ENCODE measurements around the gene DNAH3.

The DNAH3 gene

GRCh38 chr16:21088646-21089538 is 61.8 kb downstream of the DNAH3 start:
- no peaks in the 10 kb centered on the region for H3K79me2 ChIP-seq (ENCODE audit: control insufficient read depth, insufficient read depth, low read length, unreplicated experiment)
- no peak overlapping the region for H3K27ac ChIP-seq (ENCODE audit: low read depth, low read length)
- H3K36me3 ChIP-seq (ENCODE audit: insufficient read depth, low read length): no peaks in the 10 kb centered on the region
- H2AFZ ChIP-seq (ENCODE audit: low read length, unreplicated experiment): no peak overlapping the region
- no peak overlapping the region for H3K4me3 ChIP-seq (ENCODE audit: low read depth, low read length)
- no peaks in the 10 kb centered on the region for H3K4me1 ChIP-seq (ENCODE audit: control insufficient read depth, insufficient read depth, low read length, unreplicated experiment)
- peaks cover under 1% of the 10 kb centered on the region; the same call in 1 of the 2 replicates for H3K27me3 ChIP-seq (ENCODE audit: insufficient read depth, low read length)

- no peaks in the 10 kb centered on the region for H3K4me1 ChIP-seq (ENCODE audit: control insufficient read depth, insufficient read depth, low read length, unreplicated experiment)
- no peak overlapping the region for H2AFZ ChIP-seq (ENCODE audit: low read length, unreplicated experiment)
- H3K27me3 ChIP-seq (ENCODE audit: insufficient read depth, low read length): no peaks in the 10 kb centered on the region
- no peak overlapping the region for H3K27ac ChIP-seq (ENCODE audit: low read depth, low read length)
- H3K36me3 ChIP-seq (ENCODE audit: insufficient read depth, low read length): no peaks in the 10 kb centered on the region
- H3K79me2 ChIP-seq (ENCODE audit: control insufficient read depth, insufficient read depth, low read length, unreplicated experiment): no peaks in the 10 kb centered on the region
- no peak overlapping the region for H3K4me3 ChIP-seq (ENCODE audit: low read depth, low read length)
Measured at GRCh38 chr16:21088143-21088542, 62.5 kb downstream of the DNAH3 start.

- Histone ChIP-seq H3K4me1 (ENCODE audit: control insufficient read depth, insufficient read depth, low read length, unreplicated experiment) (no peaks in the 10 kb centered on the region), H3K27ac (ENCODE audit: low read depth, low read length) (no peak overlapping the region), H3K79me2 (ENCODE audit: control insufficient read depth, insufficient read depth, low read length, unreplicated experiment) (no peaks in the 10 kb centered on the region), H2AFZ (ENCODE audit: low read length, unreplicated experiment) (no peak overlapping the region), H3K4me3 (ENCODE audit: low read depth, low read length) (no peak overlapping the region), H3K36me3 (ENCODE audit: insufficient read depth, low read length) (no peaks in the 10 kb centered on the region), H3K27me3 (ENCODE audit: insufficient read depth, low read length) (no peaks in the 10 kb centered on the region)
Measured at GRCh38 chr16:21084631-21085225, 65.9 kb downstream of the DNAH3 start.

GRCh38 chr16:21083729-21084268 is 66.8 kb downstream of the DNAH3 start:
- no peaks in the 10 kb centered on the region for H3K4me1 ChIP-seq (ENCODE audit: control insufficient read depth, insufficient read depth, low read length, unreplicated experiment)
- H3K79me2 ChIP-seq (ENCODE audit: control insufficient read depth, insufficient read depth, low read length, unreplicated experiment): no peaks in the 10 kb centered on the region
- no peak overlapping the region for H2AFZ ChIP-seq (ENCODE audit: low read length, unreplicated experiment)
- H3K27me3 ChIP-seq (ENCODE audit: insufficient read depth, low read length): no peaks in the 10 kb centered on the region
- H3K4me3 ChIP-seq (ENCODE audit: low read depth, low read length): no peak overlapping the region
- H3K27ac ChIP-seq (ENCODE audit: low read depth, low read length): no peak overlapping the region
- no peaks in the 10 kb centered on the region for H3K36me3 ChIP-seq (ENCODE audit: insufficient read depth, low read length)

- H3K27me3 ChIP-seq (ENCODE audit: insufficient read depth, low read length): no peaks in the 10 kb centered on the region
- no peaks in the 10 kb centered on the region for H3K4me1 ChIP-seq (ENCODE audit: control insufficient read depth, insufficient read depth, low read length, unreplicated experiment)
- no peak overlapping the region for H3K4me3 ChIP-seq (ENCODE audit: low read depth, low read length)
- H3K36me3 ChIP-seq (ENCODE audit: insufficient read depth, low read length): no peaks in the 10 kb centered on the region
- H2AFZ ChIP-seq (ENCODE audit: low read length, unreplicated experiment): no peak overlapping the region
- H3K79me2 ChIP-seq (ENCODE audit: control insufficient read depth, insufficient read depth, low read length, unreplicated experiment): no peaks in the 10 kb centered on the region
- H3K27ac ChIP-seq (ENCODE audit: low read depth, low read length): no peak overlapping the region
Measured at GRCh38 chr16:21081329-21081728, 69.3 kb downstream of the DNAH3 start.

GRCh38 chr16:21078563-21078962 is 72.1 kb downstream of the DNAH3 start:
- Histone ChIP-seq H3K4me3 (ENCODE audit: low read depth, low read length) (no peak overlapping the region), H3K36me3 (ENCODE audit: insufficient read depth, low read length) (no peaks in the 10 kb centered on the region), H3K27me3 (ENCODE audit: insufficient read depth, low read length) (no peaks in the 10 kb centered on the region), H3K79me2 (ENCODE audit: control insufficient read depth, insufficient read depth, low read length, unreplicated experiment) (no peaks in the 10 kb centered on the region), H2AFZ (ENCODE audit: low read length, unreplicated experiment) (no peak overlapping the region), H3K27ac (ENCODE audit: low read depth, low read length) (no peak overlapping the region), H3K4me1 (ENCODE audit: control insufficient read depth, insufficient read depth, low read length, unreplicated experiment) (no peaks in the 10 kb centered on the region)

GRCh38 chr16:21076186-21076883 is 74.3 kb downstream of the DNAH3 start:
- no peaks in the 10 kb centered on the region for H3K27me3 ChIP-seq (ENCODE audit: insufficient read depth, low read length)
- no peak overlapping the region for H3K4me3 ChIP-seq (ENCODE audit: low read depth, low read length)
- H3K36me3 ChIP-seq (ENCODE audit: insufficient read depth, low read length): no peaks in the 10 kb centered on the region
- no peaks in the 10 kb centered on the region for H3K4me1 ChIP-seq (ENCODE audit: control insufficient read depth, insufficient read depth, low read length, unreplicated experiment)
- no peak overlapping the region for H2AFZ ChIP-seq (ENCODE audit: low read length, unreplicated experiment)
- H3K27ac ChIP-seq (ENCODE audit: low read depth, low read length): no peak overlapping the region
- no peaks in the 10 kb centered on the region for H3K79me2 ChIP-seq (ENCODE audit: control insufficient read depth, insufficient read depth, low read length, unreplicated experiment)

- no peaks in the 10 kb centered on the region for H3K4me1 ChIP-seq (ENCODE audit: control insufficient read depth, insufficient read depth, low read length, unreplicated experiment)
- no peak overlapping the region for H3K27ac ChIP-seq (ENCODE audit: low read depth, low read length)
- no peak overlapping the region for H3K4me3 ChIP-seq (ENCODE audit: low read depth, low read length)
- H3K27me3 ChIP-seq (ENCODE audit: insufficient read depth, low read length): no peaks in the 10 kb centered on the region
- H3K79me2 ChIP-seq (ENCODE audit: control insufficient read depth, insufficient read depth, low read length, unreplicated experiment): no peaks in the 10 kb centered on the region
- H2AFZ ChIP-seq (ENCODE audit: low read length, unreplicated experiment): no peak overlapping the region
- no peaks in the 10 kb centered on the region for H3K36me3 ChIP-seq (ENCODE audit: insufficient read depth, low read length)
Measured at GRCh38 chr16:21075252-21075651, 75.4 kb downstream of the DNAH3 start.

- Histone ChIP-seq H3K27me3 (ENCODE audit: insufficient read depth, low read length) (no peaks in the 10 kb centered on the region), H3K36me3 (ENCODE audit: insufficient read depth, low read length) (no peaks in the 10 kb centered on the region), H3K27ac (ENCODE audit: low read depth, low read length) (no peak overlapping the region), H3K4me1 (ENCODE audit: control insufficient read depth, insufficient read depth, low read length, unreplicated experiment) (no peaks in the 10 kb centered on the region), H3K4me3 (ENCODE audit: low read depth, low read length) (no peak overlapping the region), H3K79me2 (ENCODE audit: control insufficient read depth, insufficient read depth, low read length, unreplicated experiment) (no peaks in the 10 kb centered on the region), H2AFZ (ENCODE audit: low read length, unreplicated experiment) (no peak overlapping the region)
Measured at GRCh38 chr16:21072976-21073375, 77.7 kb downstream of the DNAH3 start.

- Histone ChIP-seq H3K79me2 (ENCODE audit: control insufficient read depth, insufficient read depth, low read length, unreplicated experiment) (no peaks in the 10 kb centered on the region), H3K36me3 (ENCODE audit: insufficient read depth, low read length) (no peaks in the 10 kb centered on the region), H3K4me1 (ENCODE audit: control insufficient read depth, insufficient read depth, low read length, unreplicated experiment) (no peaks in the 10 kb centered on the region), H3K27ac (ENCODE audit: low read depth, low read length) (no peak overlapping the region), H3K4me3 (ENCODE audit: low read depth, low read length) (no peak overlapping the region), H2AFZ (ENCODE audit: low read length, unreplicated experiment) (no peak overlapping the region), H3K27me3 (ENCODE audit: insufficient read depth, low read length) (peaks cover 7% of the 10 kb centered on the region; the same call in 1 of the 2 replicates)
Measured at GRCh38 chr16:21071741-21072140, 78.9 kb downstream of the DNAH3 start.
